GM10266 (cell line): ENCODE measurements around the gene INPP5J.

Experiments used
- DNase-seq: peaks from one replicate; pipeline ENCODE4 v3.0.0; 2012; ENCODE audit errors: extremely low spot score
- CTCF ChIP-seq: IDR thresholded peaks from 2 replicates; pipeline ENCODE4 v1.5.1; 2012; ENCODE audit warnings: mild to moderate bottlenecking, low read depth; ENCODE audit not compliant: control insufficient read depth, insufficient read depth; ENCODE audit errors: missing control alignments

The INPP5J gene

DNA sequence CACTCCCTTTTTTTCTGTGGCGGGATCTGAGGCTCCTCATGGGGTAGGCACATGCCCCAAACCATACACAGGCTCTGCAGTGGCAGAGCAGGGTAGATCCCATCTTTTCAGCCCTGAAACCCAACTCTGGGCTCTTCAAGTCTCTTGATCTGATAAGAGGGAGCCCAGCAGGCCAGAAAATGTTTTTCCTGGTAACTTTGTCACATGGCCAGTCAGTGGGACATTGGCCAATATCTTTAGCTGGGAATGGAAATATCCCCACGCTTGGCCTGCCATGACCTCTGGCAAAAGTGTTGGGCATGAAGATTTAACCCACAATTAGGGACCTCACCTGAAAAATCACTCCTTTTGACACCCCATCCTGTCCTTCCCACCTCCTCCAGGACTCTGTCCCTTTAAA lies 8.1 kb downstream of the INPP5J start:
- no peak for TF ChIP-seq CTCF
- DNase-seq, result no peak

DNA sequence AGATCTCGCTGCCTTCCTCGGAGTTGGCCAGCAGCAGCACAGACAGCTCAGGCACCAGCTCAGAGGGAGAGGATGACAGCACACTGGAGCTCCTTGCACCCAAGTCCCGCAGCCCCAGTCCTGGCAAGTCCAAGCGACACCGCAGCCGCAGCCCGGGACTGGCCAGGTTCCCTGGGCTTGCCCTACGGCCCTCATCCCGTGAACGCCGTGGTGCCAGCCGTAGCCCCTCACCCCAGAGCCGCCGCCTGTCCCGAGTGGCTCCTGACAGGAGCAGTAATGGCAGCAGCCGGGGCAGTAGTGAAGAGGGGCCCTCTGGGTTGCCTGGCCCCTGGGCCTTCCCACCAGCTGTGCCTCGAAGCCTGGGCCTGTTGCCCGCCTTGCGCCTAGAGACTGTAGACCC lies 11.1 kb downstream of the INPP5J start:
- DNase-seq, result no peak
- no peak for TF ChIP-seq CTCF

DNA sequence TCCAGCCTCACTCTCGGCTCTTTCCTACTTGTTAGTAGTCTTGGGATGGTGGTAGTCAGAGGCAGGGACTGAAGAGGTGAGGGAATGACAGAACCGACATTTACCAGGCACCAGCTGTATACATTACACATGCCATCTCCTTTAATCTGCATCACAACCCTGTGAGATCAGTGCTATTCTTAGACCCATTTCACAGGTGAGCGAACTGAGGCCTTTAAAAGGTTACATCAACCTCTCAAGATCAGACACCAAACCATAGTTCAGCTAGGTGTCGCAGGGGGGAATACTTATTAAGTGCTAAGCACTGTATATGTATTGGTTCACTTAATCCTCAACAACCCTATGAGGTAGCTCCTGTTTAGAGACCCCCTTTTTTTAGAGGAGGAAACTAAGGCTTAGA lies 11.9 kb downstream of the INPP5J start:
- no peak for TF ChIP-seq CTCF

DNA sequence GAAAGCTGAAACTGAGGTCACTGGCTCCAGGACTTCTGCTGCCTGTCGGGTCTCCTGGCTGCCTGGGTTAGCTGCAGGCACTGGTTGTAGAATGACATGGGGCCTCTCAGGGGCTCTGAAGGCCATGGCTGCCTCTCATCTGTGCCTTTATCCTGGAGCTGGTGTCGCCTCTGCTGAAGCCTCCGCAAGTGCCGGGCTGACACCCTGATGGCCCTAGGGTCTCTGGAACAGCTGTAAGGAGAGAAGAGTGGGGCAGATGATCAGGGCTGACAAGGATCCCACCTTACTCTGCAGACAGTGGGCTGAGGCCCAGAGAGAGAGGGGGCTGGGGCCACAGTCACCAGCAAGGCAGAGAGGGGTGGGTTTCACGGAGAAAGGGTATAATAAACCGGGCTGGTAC lies 12.9 kb downstream of the INPP5J start:
- no peak for DNase-seq
- TF ChIP-seq CTCF, result no peak

More for the DNA sequence above, 11.9 kb downstream of the INPP5J start:
- DNase-seq, result no peak

GRCh38 chr22:31136155-31136554 lies 13.4 kb downstream of the INPP5J start:
- no peak for DNase-seq
- no peak for TF ChIP-seq CTCF

DNA sequence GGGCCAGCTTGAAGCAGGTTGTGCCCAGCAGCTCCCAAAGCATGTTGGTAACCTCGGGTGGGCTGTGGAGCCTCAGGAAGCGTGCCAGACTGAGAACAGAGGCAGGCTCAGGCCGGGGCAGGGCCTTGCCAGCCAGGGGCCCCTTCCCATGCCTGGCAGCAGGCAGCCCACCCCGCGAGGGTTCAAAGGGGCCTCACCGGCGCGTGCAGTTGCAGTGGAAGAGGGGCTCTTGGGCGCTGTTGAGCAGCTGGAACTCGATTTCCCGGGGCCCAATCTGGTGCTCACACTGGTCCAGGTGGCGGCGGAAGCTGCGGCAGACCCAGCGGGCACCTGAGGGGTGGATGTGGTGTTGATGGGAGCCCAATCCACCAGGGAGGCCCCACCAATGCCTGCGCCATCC lies 13.9 kb downstream of the INPP5J start:
- no peak for TF ChIP-seq CTCF
- no peak for DNase-seq

DNA sequence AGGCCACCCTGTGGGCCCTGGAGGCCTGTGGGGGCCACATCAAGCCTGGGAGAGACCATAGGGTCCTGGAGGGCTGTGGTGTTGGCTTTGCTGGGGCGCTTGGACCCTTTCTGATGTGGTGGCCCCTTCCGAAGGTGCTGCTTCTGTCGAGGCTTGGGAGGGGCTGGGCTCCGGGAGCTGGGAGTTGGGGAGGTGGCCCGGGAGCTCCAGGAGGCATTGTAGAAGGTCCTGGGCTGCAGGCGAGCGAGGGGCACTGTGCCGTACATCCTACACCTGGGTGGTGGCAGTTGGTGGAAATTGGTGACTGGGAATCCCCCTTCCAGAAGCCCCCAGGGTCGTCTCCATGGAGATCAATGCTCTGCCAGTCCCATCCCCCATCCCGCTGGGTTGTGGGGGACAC lies 15.0 kb downstream of the INPP5J start:
- DNase-seq, result no peak
- no peak for TF ChIP-seq CTCF
